ENCODE results near the gene GJD2.

Gene GJD2

DNA sequence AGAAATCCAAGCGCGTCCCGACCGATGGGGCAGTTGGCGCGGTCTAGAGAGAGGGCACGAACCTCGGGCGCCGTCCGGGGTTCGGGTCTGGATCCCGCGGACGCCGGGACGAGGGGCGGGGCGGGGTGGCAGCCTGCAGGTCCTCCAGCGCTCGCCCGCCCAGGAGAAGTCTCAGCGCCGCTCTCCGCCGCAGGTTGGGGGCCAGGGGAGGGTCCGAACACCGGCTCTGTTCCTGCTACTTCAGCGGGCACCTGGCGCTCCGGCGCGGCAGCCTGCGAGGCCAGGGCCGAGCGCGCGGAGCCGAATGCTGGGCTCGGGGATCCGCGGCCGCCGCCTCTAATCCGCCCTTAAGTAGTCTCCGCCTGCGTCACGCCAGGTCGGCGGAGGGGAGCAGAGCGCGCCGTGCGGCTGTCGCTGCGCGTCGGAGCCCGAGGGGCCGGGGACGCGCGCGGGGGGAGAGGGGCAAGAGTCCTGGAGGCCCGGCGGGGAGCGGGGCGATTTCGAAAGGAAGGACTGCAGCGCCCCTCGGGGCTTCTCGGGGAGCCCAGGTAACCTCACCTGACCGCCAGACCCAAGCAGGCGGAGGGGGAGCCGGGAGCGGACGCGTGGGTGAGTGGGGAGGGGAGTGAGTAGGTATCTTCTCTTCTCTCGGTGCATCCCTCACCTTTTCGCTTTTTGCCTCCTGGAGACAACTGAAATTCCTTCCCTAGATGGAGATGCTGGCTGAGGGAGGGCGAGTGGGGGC is at the start of gene GJD2:
Gene GJD2 (minus strand): TSS at position 325 of the 745 bp plus-strand sequence. CDS start 510 bp downstream, outside the sequence.
- DNase-seq: no peak

DNA sequence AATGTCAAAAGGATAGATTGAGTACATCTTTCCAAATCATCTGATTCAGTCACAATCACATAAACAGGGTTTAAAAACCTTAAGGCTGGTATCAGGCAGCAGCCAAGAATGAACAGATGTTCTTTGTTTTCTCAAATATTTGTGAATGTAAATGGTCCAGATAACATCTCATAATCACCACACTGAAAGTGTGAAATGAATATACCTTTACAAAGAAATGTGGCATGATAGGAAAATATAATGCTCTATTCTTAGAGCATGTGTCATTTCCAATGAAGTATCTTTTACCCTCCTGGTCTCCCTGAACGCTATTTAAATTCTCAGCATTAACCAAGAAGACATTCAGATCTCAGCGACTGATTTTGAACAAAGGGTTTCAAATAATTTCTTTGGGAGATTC is 49.3 kb upstream of the GJD2 start:
- DNase-seq: no peak

DNA sequence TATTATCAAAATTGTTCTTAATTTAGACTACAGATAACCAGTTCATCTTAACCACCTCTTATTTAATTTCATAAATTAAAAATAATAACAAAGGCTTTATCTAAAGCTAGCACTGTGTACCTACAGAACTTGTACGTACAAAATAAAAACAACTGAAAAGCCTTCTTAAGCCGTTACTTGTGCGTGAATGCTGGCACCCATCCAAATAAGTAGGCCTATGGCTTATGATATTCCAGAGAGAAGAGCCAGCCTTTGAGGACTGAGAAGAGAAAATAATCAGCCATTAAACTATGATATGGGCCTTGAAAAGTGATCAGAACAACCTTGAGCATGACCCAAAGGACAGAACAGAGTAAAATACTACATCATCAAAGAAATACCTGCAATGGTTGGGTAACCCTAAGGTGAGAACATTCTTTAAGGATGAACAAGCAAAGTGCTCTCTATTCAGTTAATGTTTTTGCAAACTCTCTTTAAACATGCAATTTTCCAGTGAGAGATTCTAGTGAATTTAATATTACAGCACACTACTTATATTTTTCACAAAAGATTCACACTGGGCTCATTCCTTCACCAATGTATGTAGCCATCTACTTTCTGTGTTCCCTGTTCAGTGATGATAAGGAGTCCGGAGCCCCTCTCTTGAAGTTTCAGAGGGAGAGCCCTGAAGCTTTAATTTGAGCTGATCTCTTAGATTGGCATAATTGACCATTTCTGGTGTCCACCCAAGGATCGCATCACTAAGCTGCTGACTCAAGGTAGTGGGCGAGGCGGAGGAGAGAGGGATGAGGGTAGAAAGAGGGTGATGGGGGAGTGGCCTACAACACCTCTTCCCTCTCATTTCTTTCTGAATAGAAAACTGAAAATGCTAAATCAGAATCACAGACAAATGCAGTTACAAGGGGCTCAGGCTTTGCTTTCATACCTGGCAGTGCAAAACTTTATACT is 48.3 kb upstream of the GJD2 start:
- DNase-seq: no peak

DNA sequence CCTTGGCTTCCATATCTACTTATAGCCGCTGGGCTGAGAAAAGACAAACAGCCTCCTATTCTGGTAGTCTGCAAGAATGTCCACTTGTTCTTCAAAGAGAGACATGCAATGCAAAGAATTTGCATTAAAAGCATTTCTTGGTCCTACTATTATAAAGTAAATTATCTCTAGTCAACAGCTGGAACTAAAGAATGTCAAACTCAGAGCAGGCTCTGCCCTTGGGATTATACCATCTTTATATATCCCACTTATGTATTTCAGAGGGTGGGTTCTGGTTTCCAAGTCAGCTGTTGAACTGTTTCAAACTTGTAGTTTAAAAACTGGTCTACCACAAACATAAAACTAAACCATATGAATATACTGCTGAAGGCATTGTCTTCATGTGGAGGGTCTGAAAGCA is 47.6 kb upstream of the GJD2 start:
- DNase-seq: no peak

DNA sequence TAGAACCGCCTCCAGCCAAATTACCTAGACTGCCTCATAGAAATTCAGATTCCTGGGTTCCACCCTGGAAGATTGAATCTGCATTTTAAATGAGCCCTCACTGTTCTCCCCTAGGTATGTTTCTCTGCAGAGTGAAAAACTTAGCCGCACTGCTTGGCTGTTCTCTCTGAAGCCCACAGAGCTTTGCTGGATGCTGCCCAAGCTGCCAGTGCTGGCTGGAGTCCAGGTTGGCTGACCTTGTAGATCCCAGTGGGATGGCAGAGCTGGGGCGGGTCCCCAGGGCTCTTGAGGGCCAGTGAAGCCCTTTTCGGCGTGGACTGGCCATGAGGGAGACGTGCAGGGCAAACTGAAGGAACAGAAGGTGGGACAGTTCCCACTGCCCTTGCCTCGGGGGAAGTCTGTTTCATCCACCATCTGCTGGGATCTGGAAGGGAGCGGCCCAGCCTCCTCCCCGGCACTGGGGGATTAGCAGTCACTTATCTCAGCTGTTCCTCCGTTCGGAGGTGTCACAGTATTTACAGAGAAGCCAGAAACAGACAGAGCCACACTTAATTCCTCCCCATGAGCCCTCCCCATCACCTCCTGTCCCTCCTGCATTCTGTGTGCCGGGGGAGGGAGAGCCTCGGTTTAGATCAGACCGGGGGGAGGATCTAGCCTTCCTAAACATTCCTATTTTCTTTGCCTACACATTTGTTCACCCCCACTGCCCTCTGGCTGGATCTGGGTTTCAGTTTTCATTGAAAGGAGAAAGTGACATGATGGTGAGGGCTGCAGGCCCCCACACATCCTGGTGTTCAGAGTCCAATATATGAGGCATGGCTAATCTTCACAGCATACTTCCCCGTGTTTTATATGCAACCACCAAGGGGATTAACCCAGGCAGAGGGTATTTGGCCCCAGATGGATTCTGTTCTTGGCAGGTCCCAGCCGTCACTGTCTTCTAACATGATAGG is 44.6 kb upstream of the GJD2 start:
- DNase-seq: no peak

DNA sequence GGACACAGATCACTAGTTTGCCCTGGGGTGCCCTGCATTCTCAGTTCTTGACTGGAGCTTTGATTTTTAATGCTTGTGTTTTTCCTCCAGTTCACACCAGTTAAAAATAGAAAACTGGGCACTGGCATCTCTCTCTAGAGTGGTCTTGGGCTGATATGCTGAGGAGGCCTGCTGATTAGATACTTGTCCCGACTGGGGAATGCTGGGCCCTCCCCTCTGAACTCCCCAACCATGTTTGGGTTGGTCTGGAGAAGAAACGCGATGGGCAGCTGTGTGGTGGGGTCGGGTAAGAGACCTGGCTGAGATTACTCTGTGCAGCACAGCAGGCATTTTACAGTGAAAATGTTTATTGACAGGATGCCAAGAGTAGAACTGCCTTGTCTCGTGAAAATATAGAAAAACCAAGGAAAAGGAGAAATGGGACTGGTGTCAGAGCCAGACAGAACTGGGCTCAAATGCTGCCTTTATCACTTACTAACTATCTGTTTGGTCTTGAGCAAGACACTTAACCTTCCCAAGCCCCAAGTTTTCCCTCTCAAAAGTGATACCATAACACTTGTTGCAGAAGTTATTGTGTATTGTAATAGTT is 42.1 kb upstream of the GJD2 start:
- DNase-seq: no peak

DNA sequence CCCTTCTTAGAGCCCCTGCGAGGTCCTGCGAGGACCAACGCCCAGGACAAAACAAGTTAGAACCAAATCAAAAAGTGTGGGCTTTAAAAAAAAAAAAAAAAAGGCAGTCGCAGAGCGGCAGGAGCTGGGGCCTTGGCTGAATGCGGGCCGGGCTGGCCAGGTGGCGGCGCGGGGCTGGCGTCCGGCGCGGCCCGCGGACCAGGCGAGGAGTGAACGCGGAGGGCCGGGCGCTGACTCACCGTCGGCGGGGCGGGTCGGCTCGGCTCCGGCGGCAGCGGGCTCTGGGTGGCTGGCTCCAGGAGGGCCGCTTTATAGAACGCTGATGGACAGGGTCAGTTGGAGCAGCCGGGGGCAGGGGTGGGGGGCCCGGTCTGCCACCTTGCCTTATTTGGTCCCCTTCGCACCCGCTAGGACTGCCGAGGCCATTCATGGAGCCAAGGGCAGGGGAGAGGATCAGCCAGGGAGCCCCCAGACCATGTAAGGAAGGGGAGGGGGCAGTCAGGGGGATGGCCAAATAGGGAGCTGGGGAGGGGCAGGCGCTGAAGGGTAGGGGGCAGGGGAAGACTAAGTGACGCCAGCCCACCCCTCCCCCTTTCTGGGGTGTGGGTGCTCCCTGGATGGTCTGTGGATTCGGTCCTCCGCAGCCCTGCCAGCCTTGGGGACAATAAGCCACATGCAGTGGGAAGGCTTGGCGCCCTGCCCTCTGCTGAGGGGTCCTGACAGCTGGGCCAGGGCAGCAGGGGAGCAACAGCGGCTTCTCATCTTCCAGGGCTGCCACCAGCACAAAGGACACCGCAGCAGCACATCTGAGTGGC is 40.7 kb upstream of the GJD2 start, which contains the start of gene ACTC1:
Gene ACTC1 (minus strand): TSS at position 283 of the 815 bp plus-strand sequence. CDS start 741 bp downstream, outside the sequence.
- no peak for DNase-seq

DNA sequence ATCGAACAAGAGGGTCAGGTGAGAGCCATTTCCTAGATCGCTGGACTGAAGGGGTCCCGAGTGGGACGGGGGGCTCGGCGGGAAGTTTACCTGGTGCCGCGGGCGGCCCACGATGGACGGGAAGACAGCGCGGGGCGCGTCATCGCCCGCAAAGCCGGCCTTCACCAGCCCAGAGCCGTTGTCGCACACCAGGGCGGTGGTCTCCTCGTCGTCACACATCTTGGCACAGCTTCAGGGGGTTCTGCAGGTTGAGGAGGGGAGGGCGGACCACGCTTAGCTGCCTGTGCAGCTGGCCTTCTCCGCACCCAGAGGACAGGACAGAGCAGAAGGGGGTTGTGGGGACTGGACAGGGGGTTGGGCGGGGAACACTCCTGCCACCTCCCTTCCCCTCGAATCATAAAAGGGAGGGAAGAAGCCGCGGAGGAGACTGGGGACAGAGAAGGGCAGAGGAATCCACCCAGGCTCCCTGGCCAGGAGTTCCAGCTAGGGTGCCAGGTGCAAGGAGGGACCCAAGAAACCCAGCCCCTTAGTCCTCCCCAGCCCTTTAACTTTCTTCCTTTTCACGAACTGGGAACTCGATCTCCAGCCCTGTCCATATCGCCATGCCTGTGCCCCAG is 39.9 kb upstream of the GJD2 start:
- no peak for DNase-seq

DNA sequence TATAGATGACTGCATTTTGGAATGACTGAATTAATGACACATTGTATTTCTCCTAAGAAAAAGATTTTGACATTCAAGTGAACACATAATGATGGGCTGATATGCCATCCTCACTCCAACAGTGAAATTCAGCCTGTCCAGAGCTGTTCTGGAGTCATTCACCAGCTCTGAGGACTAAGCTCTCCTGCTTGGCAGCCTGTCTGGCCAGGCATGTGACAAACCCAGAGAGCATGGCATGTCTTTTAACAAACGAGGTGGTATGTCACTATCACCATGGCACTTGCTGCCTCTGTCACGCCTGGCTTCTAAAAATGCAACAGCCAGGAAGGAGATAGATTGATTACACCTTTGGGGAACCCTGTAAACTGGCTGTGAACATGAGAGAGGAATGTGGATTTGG is 39.1 kb upstream of the GJD2 start:
- DNase-seq: no peak

DNA sequence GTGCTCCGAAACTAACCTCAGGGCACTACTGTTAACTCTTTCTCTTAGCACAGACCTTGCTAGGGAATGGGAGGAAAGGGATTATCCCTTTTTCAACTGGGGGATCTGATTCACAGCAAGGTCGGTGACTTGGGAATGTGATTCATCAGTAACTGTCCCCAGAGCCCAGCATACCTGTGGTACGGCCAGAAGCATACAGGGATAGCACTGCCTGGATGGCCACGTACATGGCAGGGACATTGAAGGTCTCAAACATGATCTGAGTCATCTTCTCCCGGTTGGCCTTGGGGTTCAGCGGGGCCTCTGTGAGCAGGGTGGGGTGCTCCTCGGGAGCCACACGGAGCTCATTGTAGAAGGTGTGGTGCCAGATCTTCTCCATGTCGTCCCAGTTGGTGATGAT is 38.3 kb upstream of the GJD2 start:
- DNase-seq: no peak

DNA sequence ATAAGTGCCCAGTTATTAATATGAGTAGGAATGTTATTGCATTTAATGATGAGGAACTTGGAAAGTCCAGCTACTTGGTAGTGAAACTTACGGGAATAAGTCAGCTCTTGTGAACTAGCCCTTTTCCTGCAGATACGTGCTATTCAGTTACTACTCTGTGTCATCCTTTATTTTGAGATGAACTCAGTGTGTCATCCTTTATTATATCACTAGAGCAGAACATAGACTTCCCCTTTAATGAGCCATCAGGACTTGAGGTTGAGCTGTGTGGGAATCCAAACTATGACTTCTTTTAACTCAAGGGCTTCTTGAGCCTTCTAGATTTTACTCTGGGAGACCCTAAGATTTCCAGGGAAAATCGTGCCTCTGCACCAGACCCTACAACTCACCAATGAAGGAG is 36.9 kb upstream of the GJD2 start:
- DNase-seq: no peak

DNA sequence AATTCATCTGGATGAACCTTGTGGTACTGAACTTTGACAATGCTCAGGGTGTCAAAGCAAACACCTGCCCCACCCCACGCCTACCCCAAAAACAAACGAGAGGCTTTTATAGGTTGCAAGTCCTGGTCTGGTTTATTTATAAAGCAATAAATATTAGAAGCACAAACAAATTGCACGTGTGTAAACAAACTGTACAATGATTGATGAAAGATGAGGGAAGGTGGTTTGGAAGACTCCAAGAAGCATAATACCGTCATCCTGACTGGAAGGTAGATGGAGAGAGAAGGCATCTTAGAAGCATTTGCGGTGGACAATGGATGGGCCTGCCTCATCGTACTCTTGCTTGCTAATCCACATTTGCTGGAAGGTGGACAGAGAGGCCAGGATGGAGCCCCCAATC is 35.3 kb upstream of the GJD2 start:
- no peak for DNase-seq

DNA sequence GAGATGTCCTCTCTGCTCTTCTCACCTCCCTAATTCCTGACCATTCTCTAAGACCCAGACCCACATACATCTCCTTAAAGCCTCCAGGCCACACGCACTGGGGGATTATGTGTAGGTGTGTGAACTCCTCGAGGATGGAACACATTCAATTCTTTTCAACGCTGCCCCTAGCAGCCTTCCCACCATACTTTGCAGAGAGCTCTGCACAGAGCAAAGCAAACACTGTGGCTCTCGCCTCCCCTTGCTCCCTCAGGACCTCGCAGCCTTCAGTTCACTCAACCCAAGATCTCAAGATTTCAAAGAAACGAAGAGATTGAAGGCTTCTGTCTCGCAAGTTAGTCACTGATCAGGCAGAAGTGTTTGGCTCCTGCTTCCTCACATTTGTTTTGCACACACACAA is 34.5 kb upstream of the GJD2 start:
- DNase-seq: no peak

DNA sequence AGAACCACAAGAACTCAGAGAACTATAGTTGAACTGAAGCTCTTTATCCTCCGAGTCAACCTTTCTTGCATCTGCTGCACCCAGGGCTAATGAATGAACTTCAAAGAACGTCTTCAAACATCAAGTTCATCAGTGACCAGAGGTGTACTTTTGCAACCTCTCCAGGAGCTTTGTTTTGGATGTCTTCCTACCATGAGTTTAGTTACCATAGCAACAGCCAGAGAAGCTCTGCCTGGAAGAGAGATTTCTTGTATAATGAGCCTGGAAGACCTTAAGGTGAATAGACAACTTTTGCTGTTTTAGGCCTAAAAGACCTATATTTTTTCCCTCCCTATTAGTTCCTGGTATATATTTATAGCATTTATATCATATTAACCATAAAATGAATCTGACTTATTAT is 31.4 kb upstream of the GJD2 start:
- no peak for DNase-seq

DNA sequence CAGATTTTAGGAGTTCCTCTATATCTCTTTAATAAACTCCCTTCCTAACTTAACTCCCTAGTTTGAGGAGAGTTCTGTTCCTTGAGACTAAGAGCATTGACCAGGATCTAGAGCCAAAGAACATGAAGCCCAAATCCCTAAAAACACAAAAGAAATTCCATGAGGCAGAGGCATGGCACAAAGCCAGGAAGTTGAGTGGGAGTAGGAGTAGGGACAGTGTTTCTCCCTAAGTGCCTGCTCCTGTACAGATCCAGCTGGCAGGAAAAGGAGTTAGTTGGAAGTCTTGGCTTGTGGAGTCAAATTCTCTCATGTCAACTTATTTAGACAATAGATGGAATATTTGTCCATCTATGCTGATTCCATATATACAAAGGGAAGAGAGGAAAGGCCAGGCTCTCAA is 29.2 kb upstream of the GJD2 start:
- DNase-seq: no peak

DNA sequence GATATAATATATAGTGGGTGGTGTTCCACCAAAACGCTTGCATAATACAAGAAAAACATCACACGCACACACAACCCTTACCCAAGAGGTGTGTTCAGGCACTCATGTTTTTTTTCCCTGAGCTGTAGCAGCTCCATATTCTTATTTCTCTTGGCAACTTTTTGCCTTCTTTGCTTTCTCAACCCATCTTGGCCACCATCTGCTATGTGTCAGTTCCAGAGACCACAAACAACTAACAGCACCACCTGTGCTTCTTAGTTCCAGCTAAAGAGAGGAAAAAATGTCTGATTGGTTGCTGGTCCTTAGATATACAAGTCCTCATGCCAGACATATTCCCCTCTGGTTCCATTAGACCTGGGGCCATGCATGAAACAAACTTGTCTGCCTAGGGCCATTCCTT is 28.6 kb upstream of the GJD2 start:
- no peak for DNase-seq

DNA sequence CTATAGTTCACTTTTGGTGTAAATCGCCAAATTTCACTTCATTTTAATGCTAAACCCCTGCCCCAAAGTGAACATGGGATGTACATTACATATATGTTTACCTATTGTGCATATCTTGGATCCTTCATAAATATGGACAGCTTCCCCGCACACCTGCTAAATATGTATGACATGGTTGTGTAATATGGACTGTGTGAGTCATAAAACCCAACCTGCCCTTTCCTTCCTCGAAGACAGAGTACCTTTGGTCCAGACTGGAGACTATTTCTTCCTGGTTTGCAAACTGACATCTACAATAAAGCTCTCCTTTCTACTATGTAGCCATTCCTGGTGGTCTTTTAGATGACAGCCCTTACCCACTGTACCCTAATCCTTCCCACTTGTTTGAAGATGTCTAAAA is 28.1 kb upstream of the GJD2 start:
- no peak for DNase-seq

DNA sequence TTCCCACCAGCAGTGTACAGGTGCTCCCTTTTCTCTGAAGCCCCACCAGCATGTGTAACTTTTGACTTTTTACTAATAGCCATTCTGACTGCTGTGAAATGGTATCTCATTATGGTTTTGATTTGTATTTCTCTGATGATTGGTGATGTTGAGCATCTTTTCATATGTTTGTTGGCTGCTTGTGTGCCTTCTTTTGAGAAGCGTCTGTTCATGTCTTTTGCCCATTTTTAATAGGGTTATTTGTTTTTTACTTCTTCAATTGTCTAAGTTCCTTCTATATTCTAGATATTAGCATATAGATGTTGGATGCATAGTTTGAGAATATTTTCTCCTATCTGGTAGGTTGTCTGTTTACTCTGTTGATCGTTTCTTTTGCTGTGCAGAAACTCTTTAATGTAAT is 25.9 kb upstream of the GJD2 start:
- no peak for DNase-seq

DNA sequence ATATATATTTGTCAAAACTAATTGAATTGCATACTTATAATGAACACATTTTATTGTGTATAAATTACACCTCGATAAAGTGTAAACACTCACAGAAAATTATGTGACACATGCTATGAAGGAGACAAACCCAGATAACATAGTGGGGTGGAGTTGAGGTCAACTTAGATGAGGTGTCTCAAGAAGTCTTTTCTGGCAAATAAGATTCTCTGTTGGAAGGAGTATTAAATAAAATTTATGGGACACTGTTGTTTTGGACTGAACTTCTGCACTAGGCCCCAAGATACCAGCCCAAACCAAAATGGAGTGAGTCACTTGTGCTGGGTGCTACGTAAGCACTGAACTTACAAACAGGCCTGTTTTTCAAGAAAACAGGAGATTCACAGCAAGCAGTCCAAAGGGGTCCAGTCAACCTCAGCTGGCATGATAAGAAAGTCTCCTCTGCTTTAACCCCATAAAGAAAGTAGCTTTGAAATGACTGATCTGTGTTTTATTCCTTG is 21.9 kb upstream of the GJD2 start:
- no peak for DNase-seq

DNA sequence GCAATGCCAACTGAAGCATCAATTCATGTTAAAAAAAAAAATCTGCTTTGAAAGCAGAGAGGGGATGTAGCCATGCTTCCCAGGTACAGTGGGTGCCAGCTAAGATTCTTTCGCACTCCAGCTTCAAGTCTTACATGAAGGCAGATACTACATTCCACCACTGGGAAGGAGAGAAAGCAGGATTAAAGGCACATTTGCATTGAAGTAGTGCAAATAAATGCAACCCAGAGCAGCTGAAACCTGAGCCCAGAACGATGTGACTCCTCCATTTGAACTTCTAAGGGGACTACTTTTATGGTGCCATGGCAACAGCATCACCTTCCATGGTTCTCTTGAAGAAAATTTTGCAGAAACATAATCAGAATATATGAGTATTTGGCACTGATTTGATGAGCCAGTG is 19.1 kb upstream of the GJD2 start:
- no peak for DNase-seq

DNA sequence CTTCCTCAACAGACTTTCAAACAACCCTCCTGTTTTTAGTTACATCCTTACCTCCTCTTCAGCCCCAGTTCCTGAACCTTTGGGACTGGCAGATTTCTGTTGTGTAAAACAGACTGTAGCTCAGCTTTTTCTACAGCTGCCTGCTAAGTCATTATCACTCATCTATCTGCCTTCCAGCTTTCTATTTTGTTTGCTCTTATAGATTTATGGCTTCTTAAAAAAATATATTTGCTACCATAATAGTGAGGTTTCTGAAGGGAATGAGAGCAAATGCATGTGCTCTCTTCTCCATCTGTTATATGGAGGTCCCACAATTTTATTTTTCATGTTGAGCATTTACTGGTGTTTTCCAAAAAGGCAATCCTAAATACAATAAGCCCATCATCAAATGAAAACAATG is 18.2 kb upstream of the GJD2 start:
- no peak for DNase-seq
